GM18499 (cell line): ENCODE data around the gene MTCP1.

Experiments
- ATAC-seq: cut with Tn5 transposase; IDR thresholded peaks from one replicate; pipeline ENCODE4 v1.9.1; 2021; ENCODE audit warnings: moderate number of reproducible peaks; ENCODE audit not compliant: insufficient read depth, unreplicated experiment

MTCP1 gene

GRCh38 chrX:155055494-155055893 lies 15.4 kb downstream of the MTCP1 start:
- ATAC-seq: no peak

- no peak for ATAC-seq
Observed at GRCh38 chrX:155054255-155054654, 16.7 kb downstream of the MTCP1 start.

- no peak for ATAC-seq
Observed at GRCh38 chrX:155053656-155054055, 17.3 kb downstream of the MTCP1 start.

- ATAC-seq: no peak
Observed at GRCh38 chrX:155052738-155053498, 18.0 kb downstream of the MTCP1 start.

- ATAC-seq: no peak
Observed at GRCh38 chrX:155048977-155049619, 21.8 kb downstream of the MTCP1 start.

GRCh38 chrX:155046811-155047528 lies 24.0 kb downstream of the MTCP1 start:
- ATAC-seq: no peak

GRCh38 chrX:155046129-155046810 lies 24.7 kb downstream of the MTCP1 start:
- no peak for ATAC-seq

- no peak for ATAC-seq
Observed at GRCh38 chrX:155035688-155036087, 35.2 kb downstream of the MTCP1 start.

GRCh38 chrX:155031657-155032056 lies 39.3 kb downstream of the MTCP1 start:
- ATAC-seq: no peak

- no peak for ATAC-seq
Observed at GRCh38 chrX:155028877-155029291, 42.1 kb downstream of the MTCP1 start.

- no peak for ATAC-seq
Observed at GRCh38 chrX:155028129-155028528, 42.8 kb downstream of the MTCP1 start.

GRCh38 chrX:155027509-155028066 lies 43.3 kb downstream of the MTCP1 start:
- ATAC-seq: no peak

GRCh38 chrX:155026727-155027508 lies 44.0 kb downstream of the MTCP1 start, which contains the start of gene FUNDC2:
Gene FUNDC2 (plus strand): TSS chrX:155026844. CDS start chrX:155026939, 95 bp downstream.
- peak; percentile 74 for ATAC-seq

GRCh38 chrX:155026420-155026726 lies 44.6 kb downstream of the MTCP1 start:
- no peak for ATAC-seq

- ATAC-seq: no peak
Observed at GRCh38 chrX:155023907-155024833, 46.8 kb downstream of the MTCP1 start.

GRCh38 chrX:155022585-155022984 lies 48.4 kb downstream of the MTCP1 start, which contains the start of gene F8:
Gene F8 (minus strand): TSS chrX:155022723. CDS start chrX:155022552, 171 bp downstream.
- ATAC-seq: no peak

GRCh38 chrX:155020591-155020990 lies 50.3 kb downstream of the MTCP1 start:
- ATAC-seq: no peak
